Measurements from ENCODE around the gene SGTA. TPM values are rescaled to one million over a fixed set of nuclear protein-coding genes. Genes with fewer than 3 reads are reported as not detected.

Gene SGTA
- total RNA-seq, 1 experiment from 2014 or later: 109 TPM

DNA sequence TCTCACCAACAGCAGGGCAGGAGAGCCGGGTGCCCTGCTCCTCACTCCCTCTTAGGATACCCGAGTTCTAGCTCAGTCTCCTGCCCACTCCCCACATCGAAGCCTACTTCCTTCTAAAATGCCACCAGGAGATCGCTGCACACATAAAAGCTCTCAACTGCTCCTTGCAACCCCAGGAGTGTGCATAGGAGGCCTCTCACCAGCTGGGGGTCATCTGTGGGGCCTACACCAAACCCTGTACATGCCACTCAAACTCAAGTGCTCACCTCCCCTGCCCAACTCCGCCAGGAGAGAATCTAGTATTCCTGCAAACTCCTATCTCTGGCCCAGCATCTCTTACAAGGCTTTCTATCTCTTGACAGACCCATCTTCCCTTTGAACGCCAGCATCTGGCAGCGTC, 2.8 kb downstream of the SGTA start:
- Histone ChIP-seq H3K79me2 (ENCODE audit: insufficient read depth, low read length) (peaks cover 79% of the 10 kb centered on the region), H3K9me3 (ENCODE audit: control insufficient read depth in 1 of 2, insufficient read depth in 1 of 2, low read depth in 1 of 2, low read length in 2 of 2) (no peaks in the 10 kb centered on the region), H3K9me2 (ENCODE audit: insufficient read depth) (no peaks in the 10 kb centered on the region), H3K4me2 (ENCODE audit: low read length) (no peak overlapping the region), H4K20me1 (ENCODE audit: insufficient read depth) (peaks cover 6% of the 10 kb centered on the region; the same call in 1 of the 2 replicates), H2AFZ (ENCODE audit: low read depth, low read length, poor library complexity, severe bottlenecking) (no peak overlapping the region), H3K4me3 (replicated peaks in 1 of 2; ENCODE audit: low read depth in 1 of 2, low read length in 2 of 2) (no peak overlapping the region), H3K36me3 (ENCODE audit: control insufficient read depth in 1 of 2, insufficient read depth in 2 of 2, low read length in 2 of 2) (peaks cover 5 to 23% of the 10 kb centered on the region in 2 experiments; a peak in 2 of 4 replicates), H3K4me1 (ENCODE audit: control insufficient read depth in 1 of 2, insufficient read depth in 2 of 2, low read length in 2 of 2) (peaks cover 22 to 30% of the 10 kb centered on the region in 2 experiments), H3K27me3 (ENCODE audit: insufficient read depth, low read length) (no peaks in the 10 kb centered on the region), H3K9ac (ENCODE audit: low read length) (no peak overlapping the region), H3K27ac (ENCODE audit: low read depth, low read length) (no peak overlapping the region)
- ATAC-seq (no peak), DNase-seq (ENCODE audit: low read depth, low spot score) (no peak)
- TF ChIP-seq, protein P1, sequence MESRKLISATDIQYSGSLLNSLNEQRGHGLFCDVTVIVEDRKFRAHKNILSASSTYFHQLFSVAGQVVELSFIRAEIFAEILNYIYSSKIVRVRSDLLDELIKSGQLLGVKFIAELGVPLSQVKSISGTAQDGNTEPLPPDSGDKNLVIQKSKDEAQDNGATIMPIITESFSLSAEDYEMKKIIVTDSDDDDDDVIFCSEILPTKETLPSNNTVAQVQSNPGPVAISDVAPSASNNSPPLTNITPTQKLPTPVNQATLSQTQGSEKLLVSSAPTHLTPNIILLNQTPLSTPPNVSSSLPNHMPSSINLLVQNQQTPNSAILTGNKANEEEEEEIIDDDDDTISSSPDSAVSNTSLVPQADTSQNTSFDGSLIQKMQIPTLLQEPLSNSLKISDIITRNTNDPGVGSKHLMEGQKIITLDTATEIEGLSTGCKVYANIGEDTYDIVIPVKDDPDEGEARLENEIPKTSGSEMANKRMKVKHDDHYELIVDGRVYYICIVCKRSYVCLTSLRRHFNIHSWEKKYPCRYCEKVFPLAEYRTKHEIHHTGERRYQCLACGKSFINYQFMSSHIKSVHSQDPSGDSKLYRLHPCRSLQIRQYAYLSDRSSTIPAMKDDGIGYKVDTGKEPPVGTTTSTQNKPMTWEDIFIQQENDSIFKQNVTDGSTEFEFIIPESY (IDR thresholded peaks at IDR 0.05; ENCODE audit: extremely low read depth, insufficient replicate concordance, low read length): no peak
- no peak for TF ChIP-seq YY1 (IDR thresholded peaks at IDR 0.05; ENCODE audit: extremely low read depth, insufficient replicate concordance, low read depth, low read length)
- TF ChIP-seq, protein P2, sequence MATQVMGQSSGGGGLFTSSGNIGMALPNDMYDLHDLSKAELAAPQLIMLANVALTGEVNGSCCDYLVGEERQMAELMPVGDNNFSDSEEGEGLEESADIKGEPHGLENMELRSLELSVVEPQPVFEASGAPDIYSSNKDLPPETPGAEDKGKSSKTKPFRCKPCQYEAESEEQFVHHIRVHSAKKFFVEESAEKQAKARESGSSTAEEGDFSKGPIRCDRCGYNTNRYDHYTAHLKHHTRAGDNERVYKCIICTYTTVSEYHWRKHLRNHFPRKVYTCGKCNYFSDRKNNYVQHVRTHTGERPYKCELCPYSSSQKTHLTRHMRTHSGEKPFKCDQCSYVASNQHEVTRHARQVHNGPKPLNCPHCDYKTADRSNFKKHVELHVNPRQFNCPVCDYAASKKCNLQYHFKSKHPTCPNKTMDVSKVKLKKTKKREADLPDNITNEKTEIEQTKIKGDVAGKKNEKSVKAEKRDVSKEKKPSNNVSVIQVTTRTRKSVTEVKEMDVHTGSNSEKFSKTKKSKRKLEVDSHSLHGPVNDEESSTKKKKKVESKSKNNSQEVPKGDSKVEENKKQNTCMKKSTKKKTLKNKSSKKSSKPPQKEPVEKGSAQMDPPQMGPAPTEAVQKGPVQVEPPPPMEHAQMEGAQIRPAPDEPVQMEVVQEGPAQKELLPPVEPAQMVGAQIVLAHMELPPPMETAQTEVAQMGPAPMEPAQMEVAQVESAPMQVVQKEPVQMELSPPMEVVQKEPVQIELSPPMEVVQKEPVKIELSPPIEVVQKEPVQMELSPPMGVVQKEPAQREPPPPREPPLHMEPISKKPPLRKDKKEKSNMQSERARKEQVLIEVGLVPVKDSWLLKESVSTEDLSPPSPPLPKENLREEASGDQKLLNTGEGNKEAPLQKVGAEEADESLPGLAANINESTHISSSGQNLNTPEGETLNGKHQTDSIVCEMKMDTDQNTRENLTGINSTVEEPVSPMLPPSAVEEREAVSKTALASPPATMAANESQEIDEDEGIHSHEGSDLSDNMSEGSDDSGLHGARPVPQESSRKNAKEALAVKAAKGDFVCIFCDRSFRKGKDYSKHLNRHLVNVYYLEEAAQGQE (IDR thresholded peaks at IDR 0.05; ENCODE audit: low read depth): no peak
- no peak for TF ChIP-seq EZH2phosphoT487 (IDR thresholded peaks at IDR 0.05; ENCODE audit: borderline replicate concordance)
- no peak for TF ChIP-seq CBX3 (IDR thresholded peaks at IDR 0.05; ENCODE audit: low read depth)
- TF ChIP-seq ZNF274 (IDR thresholded peaks at IDR 0.05; ENCODE audit: low read depth, low read length): no peak
- TF ChIP-seq POLR2AphosphoS5 (IDR thresholded peaks at IDR 0.05; ENCODE audit: low read depth, low read length): no peak
- TF ChIP-seq ELF1 (IDR thresholded peaks at IDR 0.05; ENCODE audit: borderline replicate concordance, low read depth): no peak
- no peak for TF ChIP-seq EZH2 (IDR thresholded peaks at IDR 0.05)
- TF ChIP-seq, protein P3, sequence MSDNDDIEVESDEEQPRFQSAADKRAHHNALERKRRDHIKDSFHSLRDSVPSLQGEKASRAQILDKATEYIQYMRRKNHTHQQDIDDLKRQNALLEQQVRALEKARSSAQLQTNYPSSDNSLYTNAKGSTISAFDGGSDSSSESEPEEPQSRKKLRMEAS (IDR thresholded peaks at IDR 0.05): no peak
- TF ChIP-seq FOSL1 (IDR thresholded peaks at IDR 0.05; ENCODE audit: low read depth): no peak
- TF ChIP-seq EGR1 (IDR thresholded peaks at IDR 0.05; ENCODE audit: low read depth): no peak
- no peak for TF ChIP-seq SIN3A (IDR thresholded peaks at IDR 0.05; ENCODE audit: low read depth)
- no peak for TF ChIP-seq RAD21 (IDR thresholded peaks at IDR 0.05; ENCODE audit: low read depth)
- TF ChIP-seq, protein P4, sequence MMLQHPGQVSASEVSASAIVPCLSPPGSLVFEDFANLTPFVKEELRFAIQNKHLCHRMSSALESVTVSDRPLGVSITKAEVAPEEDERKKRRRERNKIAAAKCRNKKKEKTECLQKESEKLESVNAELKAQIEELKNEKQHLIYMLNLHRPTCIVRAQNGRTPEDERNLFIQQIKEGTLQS (IDR thresholded peaks at IDR 0.05): no peak
- TF ChIP-seq, protein P5, sequence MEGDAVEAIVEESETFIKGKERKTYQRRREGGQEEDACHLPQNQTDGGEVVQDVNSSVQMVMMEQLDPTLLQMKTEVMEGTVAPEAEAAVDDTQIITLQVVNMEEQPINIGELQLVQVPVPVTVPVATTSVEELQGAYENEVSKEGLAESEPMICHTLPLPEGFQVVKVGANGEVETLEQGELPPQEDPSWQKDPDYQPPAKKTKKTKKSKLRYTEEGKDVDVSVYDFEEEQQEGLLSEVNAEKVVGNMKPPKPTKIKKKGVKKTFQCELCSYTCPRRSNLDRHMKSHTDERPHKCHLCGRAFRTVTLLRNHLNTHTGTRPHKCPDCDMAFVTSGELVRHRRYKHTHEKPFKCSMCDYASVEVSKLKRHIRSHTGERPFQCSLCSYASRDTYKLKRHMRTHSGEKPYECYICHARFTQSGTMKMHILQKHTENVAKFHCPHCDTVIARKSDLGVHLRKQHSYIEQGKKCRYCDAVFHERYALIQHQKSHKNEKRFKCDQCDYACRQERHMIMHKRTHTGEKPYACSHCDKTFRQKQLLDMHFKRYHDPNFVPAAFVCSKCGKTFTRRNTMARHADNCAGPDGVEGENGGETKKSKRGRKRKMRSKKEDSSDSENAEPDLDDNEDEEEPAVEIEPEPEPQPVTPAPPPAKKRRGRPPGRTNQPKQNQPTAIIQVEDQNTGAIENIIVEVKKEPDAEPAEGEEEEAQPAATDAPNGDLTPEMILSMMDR (IDR thresholded peaks at IDR 0.05 in 2 of 3, conservative IDR thresholded peaks at IDR 0.05 in 1 of 3; ENCODE audit: borderline replicate concordance in 1 of 3, insufficient read depth in 1 of 3, low read depth in 2 of 3, low read length in 2 of 3): no peak
- no peak for TF ChIP-seq CEBPB (IDR thresholded peaks at IDR 0.05; ENCODE audit: low read depth)
- no peak for TF ChIP-seq JUND (IDR thresholded peaks at IDR 0.05)
- no peak for TF ChIP-seq POLR2A (IDR thresholded peaks at IDR 0.05; ENCODE audit: borderline replicate concordance, extremely low read depth, insufficient read depth, insufficient read length)
- no peak for TF ChIP-seq SRF (IDR thresholded peaks at IDR 0.05; ENCODE audit: low read depth)
- RAD21 ChIA-PET (ENCODE audit: low non-redundant PET in 1 of 2, low total read pairs in 2 of 2, uncharacterized antibody in 2 of 2, unreplicated experiment in 2 of 2): no interaction called here
- CTCF ChIA-PET: no interaction called here
- intact Hi-C loops (cut with micrococcal nuclease): no loop called here
- POLR2A ChIA-PET: no interaction called here
- no TSS peak for BruUV-seq (replicated peaks)

All from HCT116 (cell line).